Esophagus (tissue), 2 donors: ENCODE measurements around the gene LIN28B. TPM values are rescaled to one million over a fixed set of nuclear protein-coding genes. Genes with fewer than 3 reads are reported as not detected.

Experiments
- H3K27ac ChIP-seq, 2 donors: one replicate each; pipeline ENCODE4 v1.5.1; 2013; ENCODE audit warnings: low read depth in 2 of 2, mild to moderate bottlenecking in 2 of 2, inconsistent platforms in 1 of 2, low read length in 1 of 2, moderate library complexity in 1 of 2
- H3K27me3 ChIP-seq, 2 donors: one replicate each; pipeline ENCODE4 v1.6.1; 2013; ENCODE audit warnings: low read length in 2 of 2, control low read depth in 1 of 2, mild to moderate bottlenecking in 1 of 2; ENCODE audit not compliant: insufficient read depth in 2 of 2, control insufficient read depth in 1 of 2
- H3K36me3 ChIP-seq, 2 donors: one replicate each; pipeline ENCODE4 v1.6.1; 2013; ENCODE audit warnings: low read length in 1 of 2; ENCODE audit not compliant: control insufficient read depth in 2 of 2, insufficient read depth in 2 of 2
- H3K4me1 ChIP-seq, 2 donors: one replicate each; pipeline ENCODE4 v1.6.1; 2013; ENCODE audit warnings: low read length in 1 of 2; ENCODE audit not compliant: control insufficient read depth in 2 of 2, insufficient read depth in 2 of 2
- H3K4me3 ChIP-seq, 2 donors: one replicate each; pipeline ENCODE4 v1.5.1; 2013; ENCODE audit warnings: low read length in 2 of 2, mild to moderate bottlenecking in 2 of 2, low read depth in 1 of 2, moderate library complexity in 1 of 2
- H3K9me3 ChIP-seq, 2 donors: one replicate each; pipeline ENCODE4 v1.6.1; 2013; ENCODE audit warnings: mild to moderate bottlenecking in 2 of 2, low read depth in 1 of 2, low read length in 1 of 2, moderate library complexity in 1 of 2; ENCODE audit not compliant: control insufficient read depth in 2 of 2, insufficient read depth in 1 of 2
- WGBS, 2 donors: extraction: QIAGEN DNeasy Blood & Tissue Kit; methylation state at CpG; one replicate each; pipeline ENCODE4 v1.1.7; 2013; 5-methylcytosine and 5-hydroxymethylcytosine counted together
- polyA plus RNA-seq, 2 donors: library from polyadenylated mRNA; stranded (reverse); fragments of 200-250 nt; gene quantifications; one replicate each; pipeline ENCODE4 v1.2.3, GENCODE V29; 2013
- donor health status: healthy with polysubstance abuse.
- donor health status: Bipolar disorder and iron deficiency.

Gene LIN28B
- polyA plus RNA-seq, 2 donors: not detected

- 7 to 10% methylated on average over 16 of the region's 16 CpGs for WGBS, 2 donors
- H3K4me1 ChIP-seq: no peaks in the 10 kb centered on the region
- H3K27me3 ChIP-seq: peaks cover 7 to 27% of the 10 kb centered on the region in 2 donors
- H3K27ac ChIP-seq: no peak overlapping the region
- H3K9me3 ChIP-seq: peaks cover 0 to 7% of the 10 kb centered on the region in 2 donors
- H3K4me3 ChIP-seq: no peak overlapping the region
- no peaks in the 10 kb centered on the region for H3K36me3 ChIP-seq
Observed at GRCh38 chr6:104955927-104956730, 778 bp upstream of the LIN28B start.

- peaks cover 4 to 24% of the 10 kb centered on the region in 2 donors for H3K27me3 ChIP-seq
- 10 to 11% methylated on average over 20 to 21 of the region's 21 CpGs for WGBS, 2 donors
- H3K4me3 ChIP-seq: no peak overlapping the region
Observed at GRCh38 chr6:104957301-104958177, 632 bp downstream of the LIN28B start.

GRCh38 chr6:104958178-104959025, 1.5 kb downstream of the LIN28B start:
- Histone ChIP-seq H3K9me3 (peaks cover 0 to 2% of the 10 kb centered on the region in 2 donors), H3K27me3 (peaks cover 4 to 16% of the 10 kb centered on the region in 2 donors), H3K36me3 (no peaks in the 10 kb centered on the region), H3K4me1 (no peaks in the 10 kb centered on the region), H3K27ac (no peak overlapping the region), H3K4me3 (no peak overlapping the region)
- WGBS, 2 donors: 14 to 21% methylated on average over 19 of the region's 19 CpGs

More at GRCh38 chr6:104957301-104958177, 632 bp downstream of the LIN28B start:
- H3K27ac ChIP-seq: no peak overlapping the region
- no peaks in the 10 kb centered on the region for H3K4me1 ChIP-seq
- H3K36me3 ChIP-seq: no peaks in the 10 kb centered on the region
- H3K9me3 ChIP-seq: peaks cover 0 to 7% of the 10 kb centered on the region in 2 donors

- Histone ChIP-seq H3K36me3 (no peaks in the 10 kb centered on the region), H3K27ac (no peak overlapping the region), H3K27me3 (peaks cover 4 to 12% of the 10 kb centered on the region in 2 donors), H3K4me1 (no peaks in the 10 kb centered on the region), H3K4me3 (no peak overlapping the region), H3K9me3 (peaks cover 0 to 2% of the 10 kb centered on the region in 2 donors)
- whole genome bisulfite sequencing, 2 donors: 28 to 37% methylated on average over 3 of the region's 3 CpGs
Observed at GRCh38 chr6:104959026-104959858, 2.3 kb downstream of the LIN28B start.

GRCh38 chr6:104969108-104969507, 12.2 kb downstream of the LIN28B start:
- 59% methylated on average over 2 of the region's 2 CpGs for WGBS, 2 donors
- Histone ChIP-seq H3K9me3 (no peaks in the 10 kb centered on the region), H3K27me3 (no peaks in the 10 kb centered on the region), H3K27ac (no peak overlapping the region), H3K4me1 (no peaks in the 10 kb centered on the region), H3K4me3 (no peak overlapping the region), H3K36me3 (no peaks in the 10 kb centered on the region)

- Histone ChIP-seq H3K9me3 (no peaks in the 10 kb centered on the region), H3K27ac (no peak overlapping the region), H3K36me3 (no peaks in the 10 kb centered on the region), H3K4me1 (no peaks in the 10 kb centered on the region), H3K27me3 (no peaks in the 10 kb centered on the region), H3K4me3 (no peak overlapping the region)
- WGBS, 2 donors: 74 to 76% methylated on average over 2 of the region's 2 CpGs
Observed at GRCh38 chr6:104969785-104970581, 13.1 kb downstream of the LIN28B start.

- 28 to 31% methylated on average over 3 of the region's 3 CpGs for WGBS, 2 donors
- H3K4me3 ChIP-seq: no peak overlapping the region
- no peaks in the 10 kb centered on the region for H3K9me3 ChIP-seq
- H3K4me1 ChIP-seq: no peaks in the 10 kb centered on the region
- no peak overlapping the region for H3K27ac ChIP-seq
- peaks cover 0 to 3% of the 10 kb centered on the region in 2 donors for H3K27me3 ChIP-seq
- no peaks in the 10 kb centered on the region for H3K36me3 ChIP-seq
Observed at GRCh38 chr6:104973404-104973803, 16.5 kb downstream of the LIN28B start.

GRCh38 chr6:104983296-104983695, 26.4 kb downstream of the LIN28B start:
- Histone ChIP-seq H3K4me1 (no peaks in the 10 kb centered on the region), H3K4me3 (no peak overlapping the region), H3K27me3 (no peaks in the 10 kb centered on the region), H3K36me3 (no peaks in the 10 kb centered on the region), H3K27ac (no peak overlapping the region), H3K9me3 (no peaks in the 10 kb centered on the region)
- 82 to 84% methylated on average over 5 of the region's 5 CpGs for WGBS, 2 donors
